Lower leg skin (tissue), 4 donors: Measurements from ENCODE around the gene ST6GALNAC3. TPM values are rescaled to one million over a fixed set of nuclear protein-coding genes. Genes with fewer than 3 reads are reported as not detected.

Source experiments
- DNase-seq, 2 donors: peaks; one replicate each; pipeline ENCODE4 v3.0.0-alpha.2; 2019; ENCODE audit warnings: low spot score in 2 of 2
- H3K4me3 ChIP-seq: fragments of 200-600 bp; sonication (generic); 2 replicates; pipeline ENCODE4 v1.5.1; 2017; ENCODE audit warnings: mild to moderate bottlenecking, low read depth; ENCODE audit not compliant: poor library complexity, severe bottlenecking
- CTCF ChIP-seq, 3 donors: fragments of 450-650 bp; IDR thresholded peaks; one replicate each; pipeline ENCODE4 v1.5.1; 2016; ENCODE audit warnings: antibody characterized with exemption in 3 of 3, mild to moderate bottlenecking in 3 of 3, moderate library complexity in 2 of 3
- POLR2A ChIP-seq, 2 donors: fragments of 450-650 bp; IDR thresholded peaks; one replicate each; pipeline ENCODE4 v1.6.1; 2016 to 2017; ENCODE audit warnings: antibody characterized with exemption in 2 of 2, mild to moderate bottlenecking in 1 of 2, moderate library complexity in 1 of 2
- WGBS, 2 donors: methylation state at CpG; one replicate each; pipeline ENCODE4 v1.1.5; 2018; 5-methylcytosine and 5-hydroxymethylcytosine counted together
- intact Hi-C: fragments of 100-400 bp; cut with DNase I; formaldehyde crosslinking; loops from one replicate; pipeline ENCODE4 v1.15.0; 2023; ENCODE audit warnings: low total_unique reads
- total RNA-seq, 4 donors: library from RNA; depleted of rRNA; stranded (reverse); fragments of >200 nt; gene quantifications; one replicate each; pipeline ENCODE4 v1.1.0, GENCODE V29; 2016

Gene ST6GALNAC3
- total RNA-seq, 4 donors from 2014 or later = 1.5 to 3.8 (median 3.0) TPM

DNA sequence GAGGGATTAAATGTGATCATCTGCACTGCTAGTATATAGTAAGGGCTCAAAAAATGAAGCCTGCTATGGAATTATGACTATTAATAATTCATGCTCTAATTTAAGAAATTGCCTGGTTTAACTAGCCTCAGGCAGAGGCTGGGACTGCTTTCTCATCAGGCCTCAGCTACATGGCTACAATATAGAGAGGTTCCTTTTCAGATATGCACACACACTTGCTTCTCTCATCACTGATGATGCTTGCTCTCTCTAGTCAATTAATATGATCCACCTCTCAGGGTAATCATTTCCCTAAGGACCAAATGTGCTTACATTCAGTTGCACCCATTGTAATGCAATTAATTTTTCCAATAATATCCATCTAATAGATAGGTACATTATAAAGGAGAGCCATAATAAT, 467.8 kb downstream of the ST6GALNAC3 start:
- TF ChIP-seq CTCF (IDR thresholded peaks at IDR 0.05) (no peak), POLR2A (IDR thresholded peaks at IDR 0.05) (no peak)
- intact Hi-C loops = no loop called here
- DNase-seq = no peak
- H3K4me3 ChIP-seq = no peak overlapping the region

DNA sequence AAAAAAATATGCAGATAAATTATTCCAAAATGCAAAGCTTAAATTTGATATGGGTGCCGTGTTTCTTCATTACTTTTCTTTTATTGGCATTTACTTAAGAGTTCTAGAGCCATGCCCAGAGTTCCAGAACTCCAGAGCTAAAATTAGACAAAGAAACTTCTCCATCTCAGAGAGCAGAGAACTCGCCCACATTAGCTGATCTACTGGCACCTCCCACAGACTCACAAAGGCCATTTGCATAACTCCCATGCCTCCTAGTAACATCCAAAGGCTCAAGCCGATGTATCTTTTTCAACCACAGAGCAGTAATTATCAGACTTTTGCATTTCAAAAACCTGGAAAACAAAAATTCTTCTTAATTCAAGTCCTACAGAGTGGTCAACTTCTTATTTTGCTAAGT, 468.9 kb downstream of the ST6GALNAC3 start:
- TF ChIP-seq POLR2A (IDR thresholded peaks at IDR 0.05) (no peak), CTCF (IDR thresholded peaks at IDR 0.05) (no peak)
- no peak overlapping the region for H3K4me3 ChIP-seq
- no peak for DNase-seq
- WGBS, 2 donors = 59 to 60% methylated on average over 3 of the region's 3 CpGs
- intact Hi-C loops = no loop called here

DNA sequence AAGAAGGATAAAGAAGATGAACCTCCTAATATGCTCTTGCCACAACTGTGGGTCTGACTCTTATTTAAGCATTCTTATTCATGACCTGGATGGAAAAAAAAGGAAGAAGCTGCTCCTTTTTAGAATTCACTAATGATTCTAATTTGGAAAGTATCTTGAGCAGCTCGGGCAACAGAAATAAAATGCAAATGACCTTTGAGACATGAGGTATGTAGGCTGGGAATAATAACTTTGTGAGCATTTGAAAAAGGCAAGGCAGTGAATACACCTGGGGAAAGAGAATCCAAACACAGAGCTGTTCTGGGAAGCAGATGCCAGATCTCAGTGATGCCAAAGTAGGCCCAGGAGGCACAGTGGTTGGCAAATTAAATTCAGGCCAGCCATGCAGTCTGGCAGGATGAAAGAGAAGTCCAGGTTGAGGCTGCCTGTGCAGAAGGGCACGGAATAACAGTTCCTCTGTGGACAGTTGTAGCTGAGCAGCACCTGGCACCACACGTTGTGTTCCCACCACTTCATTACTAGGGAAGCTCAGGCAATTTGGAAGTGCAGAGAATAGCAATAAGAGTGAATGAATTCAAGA, 471.9 kb downstream of the ST6GALNAC3 start:
- intact Hi-C loops = no loop called here
- H3K4me3 ChIP-seq = no peak overlapping the region
- 78 to 84% methylated on average over 3 of the region's 3 CpGs for WGBS, 2 donors
- no peak for DNase-seq
- TF ChIP-seq POLR2A (IDR thresholded peaks at IDR 0.05) (no peak), CTCF (IDR thresholded peaks at IDR 0.05) (no peak)

DNA sequence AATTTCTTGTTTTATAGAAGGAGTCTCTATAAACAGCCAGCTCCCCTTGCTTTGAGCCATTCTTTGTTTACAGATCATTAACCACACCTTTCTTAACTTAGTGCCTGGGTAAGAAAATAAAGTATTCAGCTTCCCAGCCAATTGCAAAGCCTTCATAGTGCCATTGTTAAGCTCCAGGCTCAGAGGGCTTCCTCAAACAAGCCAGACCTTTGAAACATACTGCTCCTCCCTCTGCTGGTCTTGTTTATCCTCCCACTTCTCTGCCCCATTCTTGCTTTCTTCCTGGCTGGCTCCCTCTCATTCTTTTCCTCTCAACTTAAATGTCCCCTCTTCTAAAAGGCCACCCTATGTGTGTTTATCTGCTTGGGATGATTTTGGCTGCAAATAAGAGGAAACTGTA, 473.4 kb downstream of the ST6GALNAC3 start:
- H3K4me3 ChIP-seq = no peak overlapping the region
- DNase-seq = no peak
- intact Hi-C loops = no loop called here
- no peak for TF ChIP-seq CTCF (IDR thresholded peaks at IDR 0.05)
- TF ChIP-seq POLR2A (IDR thresholded peaks at IDR 0.05) = no peak

GRCh38 chr1:76548513-76549100, 474.1 kb downstream of the ST6GALNAC3 start:
- no peak for DNase-seq
- WGBS, 2 donors = 84 to 91% methylated on average over 4 of the region's 4 CpGs
- no peak for TF ChIP-seq CTCF (IDR thresholded peaks at IDR 0.05)
- TF ChIP-seq POLR2A (IDR thresholded peaks at IDR 0.05) = no peak
- no peak overlapping the region for H3K4me3 ChIP-seq
- intact Hi-C loops = no loop called here

DNA sequence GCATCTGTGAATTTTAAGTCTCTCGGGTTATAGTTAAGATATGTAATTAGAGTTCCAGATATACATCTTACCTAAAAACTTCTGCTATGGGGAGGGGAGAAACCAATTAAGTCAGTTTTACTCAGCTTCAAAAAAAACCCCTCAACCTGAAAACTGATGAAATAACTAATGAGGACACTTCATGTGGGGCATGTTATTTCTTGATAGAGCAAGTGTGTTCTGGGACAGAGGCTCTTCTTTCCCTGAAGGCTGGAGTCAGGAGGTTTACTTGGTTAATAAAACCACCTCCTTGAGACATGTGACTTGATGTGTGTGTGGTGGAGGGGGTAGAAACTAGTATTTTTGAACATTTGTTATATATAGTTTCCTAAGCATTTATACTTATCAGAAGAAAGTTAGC, 479.7 kb downstream of the ST6GALNAC3 start:
- 73 to 82% methylated on average over 1 of the region's 1 CpG for WGBS, 2 donors
- H3K4me3 ChIP-seq = no peak overlapping the region
- TF ChIP-seq CTCF (IDR thresholded peaks at IDR 0.05) = no peak
- intact Hi-C loops = no loop called here
- no peak for DNase-seq
